HK-2 (cell line): ENCODE data around the gene SLC25A13.
"Not testable (repeated sequence)": the region's sequence is repeated elsewhere in the genome, so short reads cannot be mapped to it uniquely, and the experiment has no call there.

Experiments used
- DNase-seq: peaks from one replicate; pipeline ENCODE4 v3.0.0-alpha.2; 2018; ENCODE audit not compliant: unreplicated experiment

Gene SLC25A13

GRCh38 chr7:96157856-96158255 lies 164.0 kb downstream of the SLC25A13 start:
- no peak for DNase-seq

DNA sequence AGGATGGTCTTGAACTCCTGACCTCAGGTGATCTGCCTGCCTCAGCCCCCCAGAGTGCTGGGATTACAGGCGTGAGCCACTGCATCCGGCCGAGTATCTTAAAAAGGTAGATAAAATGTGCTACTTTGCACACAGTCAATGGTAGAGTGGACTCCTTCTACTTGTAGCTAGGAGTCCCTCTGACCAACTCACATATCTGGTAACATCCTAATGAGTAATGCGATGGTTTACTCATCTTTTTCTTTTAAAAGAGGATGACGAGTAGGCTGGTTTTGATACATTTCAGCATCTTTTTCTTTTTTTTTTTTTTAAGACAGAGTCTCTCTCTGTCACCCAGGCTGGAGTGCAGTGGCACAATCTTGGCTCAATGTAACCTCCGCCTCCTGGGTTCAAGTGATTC lies 167.4 kb downstream of the SLC25A13 start:
- not testable (repeated sequence) for DNase-seq

- no peak for DNase-seq
These were observed 169.2 kb downstream of the SLC25A13 start for GRCh38 chr7:96152706-96153105.

GRCh38 chr7:96151889-96152288 lies 170.0 kb downstream of the SLC25A13 start:
- DNase-seq: no peak

DNA sequence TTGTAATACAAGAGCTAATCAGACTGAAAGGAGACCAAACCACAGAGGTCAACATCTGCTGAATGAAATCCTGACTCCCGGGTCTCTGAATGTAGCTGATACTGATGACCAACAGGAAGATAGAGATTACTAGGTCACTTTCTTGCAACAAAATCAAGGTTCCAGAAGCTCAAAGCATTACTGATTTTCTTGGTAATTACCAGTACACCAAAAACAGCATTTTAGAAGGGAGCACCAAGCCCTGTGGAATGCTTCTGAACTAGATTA lies 177.7 kb downstream of the SLC25A13 start:
- DNase-seq: no peak

DNA sequence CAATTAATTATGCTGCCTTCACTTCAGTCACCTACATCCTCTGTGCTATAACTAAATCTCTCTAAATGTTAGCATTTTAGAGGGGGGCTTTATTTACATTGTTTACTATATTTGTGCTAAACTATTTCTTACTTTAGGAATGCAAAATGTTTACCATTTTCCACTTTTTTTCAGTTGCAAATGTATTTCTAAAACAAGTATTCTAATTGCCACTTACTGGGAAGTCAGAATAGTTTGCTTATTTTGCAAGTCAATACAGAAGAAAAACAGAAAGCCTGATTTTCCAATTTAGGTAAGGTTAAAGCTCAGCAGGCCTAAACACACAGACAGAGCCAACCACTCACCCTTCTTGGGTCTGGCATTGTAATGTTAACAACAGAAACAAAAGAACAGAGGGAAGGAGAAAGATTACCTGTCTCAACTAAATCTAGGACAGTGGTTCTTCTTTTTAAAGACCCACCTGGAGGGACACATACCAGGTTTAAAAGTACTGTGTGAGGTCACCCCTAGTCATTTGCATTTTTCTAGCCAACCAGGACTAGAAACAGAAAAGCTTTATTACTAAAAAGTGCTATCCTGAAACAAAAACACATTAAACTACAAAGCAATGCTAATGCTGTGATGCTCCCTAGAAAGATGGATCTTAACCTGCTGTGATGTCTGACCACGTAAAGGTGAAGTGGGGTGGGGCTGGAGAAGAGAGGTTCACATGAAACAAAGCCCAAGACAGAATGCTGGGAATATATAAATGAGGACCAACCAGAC lies 178.2 kb downstream of the SLC25A13 start:
- DNase-seq: no peak

DNA sequence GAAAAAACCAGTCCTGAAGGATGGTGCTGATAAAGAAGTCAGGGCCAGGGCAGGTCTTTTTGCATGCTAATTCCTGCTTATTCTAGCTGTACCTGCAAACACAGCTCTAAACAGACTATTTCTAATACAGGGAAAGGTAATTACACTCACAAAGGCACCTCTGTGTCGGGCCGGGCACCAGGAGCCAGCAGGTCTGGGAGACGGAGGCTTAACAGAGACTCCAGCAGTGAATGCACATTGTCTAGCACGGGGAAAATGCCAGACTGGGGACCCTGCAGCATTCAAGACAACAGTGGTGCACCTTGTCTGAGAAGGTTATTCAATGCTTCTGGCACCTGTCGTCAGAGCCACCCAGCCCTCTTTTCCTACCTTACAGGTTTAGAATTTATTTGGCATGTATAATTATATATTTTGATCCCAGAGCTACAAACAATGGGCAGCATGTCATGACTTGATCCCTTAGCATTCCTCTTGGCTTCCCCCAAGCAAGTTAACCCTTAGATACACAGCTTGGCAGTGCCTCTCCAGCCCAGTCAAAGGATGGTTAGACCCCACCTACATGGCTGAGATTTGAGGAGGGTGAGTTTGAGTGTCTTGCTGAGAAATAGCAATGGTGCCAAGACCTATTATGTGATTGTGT lies 185.2 kb downstream of the SLC25A13 start:
- DNase-seq: no peak

DNA sequence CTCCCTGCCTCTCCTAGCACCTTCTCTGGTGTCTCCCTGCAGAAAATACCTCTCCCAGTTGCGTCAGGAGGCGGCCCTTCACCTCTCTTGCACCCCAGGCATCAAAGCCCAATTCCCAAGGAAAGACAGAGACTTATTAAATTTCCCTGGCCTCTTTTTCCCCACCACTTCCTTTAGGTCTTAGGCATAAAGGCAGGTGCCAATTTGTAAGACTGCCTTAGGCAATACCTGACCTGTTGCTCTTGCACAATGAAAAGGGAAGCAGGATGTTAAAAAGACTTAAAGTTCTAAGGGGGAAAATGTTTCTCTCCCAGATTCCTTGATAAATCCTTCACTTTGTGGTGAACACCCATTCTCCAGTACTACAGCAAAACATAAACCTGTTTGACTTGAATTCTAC lies 186.7 kb downstream of the SLC25A13 start:
- no peak for DNase-seq

DNA sequence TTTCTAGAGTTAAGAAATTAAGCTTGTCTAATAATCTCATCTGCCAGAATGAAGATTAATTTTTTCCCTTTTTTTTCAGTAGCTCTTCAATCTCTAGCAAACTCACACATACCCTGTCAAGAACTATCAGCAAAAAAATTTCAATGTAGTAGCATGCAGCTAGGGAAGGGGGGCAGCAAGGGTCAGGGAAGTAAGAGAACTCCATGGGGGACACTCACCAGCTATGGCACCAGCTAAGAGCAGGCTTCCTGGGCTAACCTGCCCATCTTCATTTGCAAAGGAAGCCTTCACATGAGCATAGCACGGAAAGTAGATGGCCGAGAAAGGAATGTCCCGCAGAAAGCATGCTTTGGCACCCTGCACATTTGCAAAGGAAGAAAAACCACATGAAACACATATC lies 190.4 kb downstream of the SLC25A13 start:
- no peak for DNase-seq

DNA sequence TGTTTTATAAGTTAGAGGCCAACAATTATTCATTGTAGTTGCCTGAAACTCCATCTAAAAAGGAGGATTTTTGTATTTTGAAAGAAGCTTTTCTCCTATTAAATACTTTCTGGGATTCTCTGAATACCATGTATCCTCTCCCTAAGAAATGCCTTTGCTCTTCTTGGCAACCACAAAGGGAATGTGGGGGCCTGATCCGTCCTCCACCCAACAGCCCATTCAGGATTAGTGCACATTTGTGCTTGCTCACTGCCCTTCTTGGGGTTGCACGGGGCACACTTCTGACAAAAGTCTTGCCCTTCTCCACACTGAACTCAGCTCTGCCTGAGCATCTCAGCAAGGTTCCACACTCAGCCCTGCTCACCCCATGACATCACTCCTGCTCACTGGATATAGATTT lies 194.2 kb downstream of the SLC25A13 start:
- DNase-seq: no peak

DNA sequence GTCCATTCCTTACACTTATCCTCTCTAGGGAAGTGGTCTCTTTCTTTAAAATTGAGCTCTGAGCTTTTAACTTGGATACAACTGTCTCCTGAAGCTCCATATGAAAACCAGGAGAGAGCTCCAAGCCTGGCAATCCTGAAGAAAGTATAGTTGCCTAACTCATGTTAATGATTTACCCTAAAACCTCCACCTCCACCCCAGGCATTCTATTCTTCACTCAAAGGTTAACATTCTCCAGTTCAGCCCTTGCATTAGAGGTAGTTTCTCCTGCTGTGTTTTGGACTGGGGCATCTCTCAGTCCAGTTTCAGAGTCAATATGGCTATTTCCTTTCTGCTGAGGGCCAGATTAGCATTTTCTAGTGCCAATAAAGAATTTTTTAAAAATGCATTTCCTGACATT lies 195.5 kb downstream of the SLC25A13 start:
- DNase-seq: no peak

DNA sequence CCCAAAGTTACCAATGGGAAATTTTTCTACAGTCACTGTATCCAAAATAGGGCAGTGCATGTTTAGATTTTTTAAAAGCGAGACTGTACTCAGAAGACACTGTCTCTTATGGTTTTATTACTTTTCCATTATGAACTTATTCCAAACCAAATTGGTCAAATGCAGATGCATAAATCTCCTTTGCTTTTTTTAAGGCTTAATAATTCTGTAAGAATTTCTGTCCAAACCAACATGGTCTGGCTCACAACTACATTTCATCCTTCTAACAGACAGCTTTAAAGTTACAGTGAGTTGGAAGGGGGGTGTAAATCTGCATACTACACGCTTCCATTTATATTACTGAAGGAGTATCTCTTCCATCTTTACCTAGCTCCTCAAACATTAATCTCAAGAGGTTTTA lies 199.2 kb downstream of the SLC25A13 start:
- DNase-seq: no peak

GRCh38 chr7:96121752-96122151 lies 200.1 kb downstream of the SLC25A13 start:
- DNase-seq: no peak

DNA sequence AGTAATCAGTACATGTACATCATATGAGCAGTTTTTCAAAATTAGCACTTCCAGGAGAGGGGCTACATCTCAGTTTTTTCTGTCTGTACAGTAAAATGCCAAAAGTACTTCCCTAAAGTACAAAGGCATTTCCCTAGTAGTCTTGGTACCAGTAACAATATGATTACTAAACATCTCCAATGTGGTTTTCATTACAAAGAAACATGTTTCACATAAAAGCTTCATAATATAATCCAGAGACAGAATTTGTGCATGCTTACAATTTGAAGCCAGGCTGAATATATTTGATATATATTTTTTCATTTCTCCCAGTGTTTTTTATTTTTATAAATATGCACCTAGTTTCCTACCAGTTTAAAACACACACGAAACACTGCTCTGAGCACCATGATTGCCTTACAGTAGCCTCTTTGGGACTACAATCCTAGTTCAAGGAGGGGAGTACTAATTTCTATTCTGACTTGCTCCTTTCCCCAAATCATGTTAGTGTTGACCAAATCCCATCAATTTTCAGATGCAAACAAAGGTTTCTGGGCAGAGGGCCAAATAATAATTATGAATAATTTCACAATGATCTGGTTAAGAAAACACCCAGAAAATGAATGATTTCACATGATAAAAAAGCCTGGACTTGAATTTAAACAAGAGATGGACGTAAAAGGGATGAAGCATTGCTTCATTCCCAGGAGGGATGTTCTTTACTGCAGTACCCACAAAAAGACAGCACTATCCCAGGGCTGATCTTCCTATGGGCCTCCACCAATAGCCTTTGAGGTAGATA lies 201.3 kb downstream of the SLC25A13 start:
- no peak for DNase-seq

DNA sequence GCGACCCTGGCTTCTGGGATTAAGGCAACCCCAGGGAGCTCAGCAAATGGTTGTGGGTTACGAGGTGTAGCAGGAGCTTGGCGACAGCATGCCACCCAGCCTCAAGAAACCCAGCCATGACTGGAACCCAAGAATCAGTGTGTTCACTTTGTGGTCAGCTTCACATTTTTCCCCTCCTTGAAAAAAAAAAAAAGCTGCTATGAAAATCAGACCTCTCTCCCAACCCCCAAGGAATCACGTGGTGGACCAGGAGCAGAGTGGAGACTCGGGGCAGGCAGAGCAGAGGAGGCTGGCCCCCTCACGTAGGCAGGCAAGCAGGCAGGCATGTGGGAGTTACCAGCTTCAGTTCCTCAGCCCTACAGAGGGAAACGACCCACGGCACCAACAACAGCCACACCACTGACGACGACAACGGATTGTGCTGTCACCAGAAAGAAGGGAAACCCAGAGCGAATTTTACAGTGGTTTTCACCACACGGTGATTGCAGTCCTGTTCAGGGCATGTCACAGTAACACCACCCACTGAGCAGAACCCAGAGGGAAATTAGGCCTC lies 203.4 kb downstream of the SLC25A13 start:
- DNase-seq: no peak

DNA sequence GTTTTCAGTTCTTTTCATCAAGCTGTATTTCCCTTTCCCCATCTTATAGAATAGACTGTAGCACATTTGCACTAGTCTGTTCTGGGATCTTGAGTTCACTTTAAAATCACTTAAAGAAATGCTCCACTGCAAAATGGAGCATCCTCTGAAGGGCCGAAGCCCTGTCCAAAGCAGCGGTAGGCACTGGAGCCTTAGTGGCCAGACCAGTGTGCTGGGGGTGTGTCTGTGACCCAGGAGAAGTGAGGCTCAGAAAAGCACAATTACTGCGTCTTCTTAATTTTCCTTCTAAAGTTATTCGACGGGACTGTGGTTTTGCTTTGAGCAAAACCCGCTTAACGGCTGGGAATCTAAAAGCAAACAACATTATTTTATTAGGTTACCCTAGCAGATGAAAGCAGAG lies 205.7 kb downstream of the SLC25A13 start:
- no peak for DNase-seq

DNA sequence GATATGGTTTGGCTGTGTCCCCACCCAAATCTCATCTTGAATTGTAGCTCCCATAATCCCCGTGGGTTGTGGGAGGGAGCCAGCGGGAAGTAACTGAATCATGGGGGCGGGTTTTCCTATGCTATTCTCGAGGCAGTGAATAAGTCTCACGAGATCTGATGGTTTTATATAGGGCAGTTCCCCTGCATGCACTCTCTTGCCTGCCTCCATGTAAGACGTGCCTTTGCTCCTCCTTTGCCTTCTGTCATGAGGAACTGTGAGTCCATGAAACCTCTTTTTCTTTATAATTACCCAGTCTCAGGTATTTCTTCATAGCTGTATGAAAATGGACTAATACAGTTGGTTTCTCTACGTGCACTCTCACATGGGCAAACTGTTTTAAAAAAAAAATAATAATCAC lies 207.7 kb downstream of the SLC25A13 start:
- DNase-seq: no peak

DNA sequence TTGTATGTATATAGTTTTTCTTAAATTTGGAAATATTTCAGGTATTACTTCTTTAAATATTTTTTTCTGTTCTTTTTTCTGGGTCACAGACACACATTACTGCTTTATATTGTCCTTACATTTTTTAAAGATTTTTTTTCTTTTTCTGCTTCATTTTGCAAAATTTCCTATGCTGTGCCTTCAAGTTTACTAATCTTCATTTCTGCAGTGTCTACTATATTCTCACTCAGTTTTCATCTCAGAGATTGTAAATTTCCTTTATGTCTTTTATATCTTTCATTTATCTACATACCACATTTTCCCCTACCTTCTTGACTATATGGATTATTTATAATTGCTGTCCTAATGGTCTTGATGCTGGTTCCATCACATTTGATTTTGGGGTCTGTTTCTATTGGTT lies 210.5 kb downstream of the SLC25A13 start:
- DNase-seq: no peak

DNA sequence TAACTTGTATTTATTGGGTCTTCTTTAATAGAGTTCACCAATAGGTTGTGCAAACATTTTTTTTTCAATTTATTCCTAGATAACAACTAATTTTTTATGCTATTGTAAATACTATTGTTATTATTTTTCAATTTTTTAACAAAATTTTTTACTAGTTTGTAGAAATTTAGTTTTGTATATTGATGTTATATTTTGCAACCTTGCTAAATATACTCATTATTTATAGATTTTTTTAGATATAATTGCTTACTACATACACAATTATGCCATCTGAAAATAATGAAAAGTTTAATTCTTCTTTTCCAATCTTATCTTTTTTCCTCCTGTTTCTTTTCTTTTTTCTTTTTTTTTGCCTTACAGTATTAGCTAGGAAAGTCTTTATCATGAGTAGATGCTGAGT lies 216.9 kb downstream of the SLC25A13 start:
- no peak for DNase-seq

- no peak for DNase-seq
These were observed 219.6 kb downstream of the SLC25A13 start for GRCh38 chr7:96102096-96102811.

- DNase-seq: no peak
These were observed 221.2 kb downstream of the SLC25A13 start for GRCh38 chr7:96100737-96101136.

DNA sequence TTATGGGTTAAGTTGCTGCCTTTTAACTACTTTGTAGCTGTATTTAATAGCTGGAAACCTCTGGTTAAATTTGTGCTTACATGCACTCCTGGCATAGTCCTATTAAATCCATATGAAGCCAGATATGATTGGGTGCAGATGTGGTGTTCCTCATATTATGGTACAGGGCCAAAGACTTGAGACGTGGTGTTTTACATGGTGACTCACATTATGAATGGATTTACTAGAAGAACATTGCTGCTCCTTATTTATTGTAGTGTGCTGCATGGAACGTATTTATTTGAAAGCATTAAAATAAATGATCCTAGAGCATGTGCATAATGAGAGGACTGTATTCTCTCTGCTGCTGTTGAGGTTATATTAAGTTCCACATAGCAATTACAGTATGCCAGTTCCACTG lies 224.1 kb downstream of the SLC25A13 start:
- DNase-seq: no peak
